GM12878 (cell line): Measurements from ENCODE around the gene LRRC56. TPM values are rescaled to one million over a fixed set of nuclear protein-coding genes. Genes with fewer than 3 reads are reported as not detected.
A peak's percentile ranks its signal among the peaks of the same experiment; 100 is the strongest.

Source experiments
- BMI1 ChIP-seq: fragments of 450-650 bp; IDR thresholded peaks from 2 replicates; pipeline ENCODE4 v1.6.1; 2016; ENCODE audit warnings: mild to moderate bottlenecking, moderate library complexity, borderline replicate concordance
- BRCA1 ChIP-seq: IDR thresholded peaks from 2 replicates; pipeline ENCODE4 v1.6.1; 2011; ENCODE audit warnings: low read depth, low read length, improper control_type of control experiment
- FOS ChIP-seq: IDR thresholded peaks from 3 replicates; pipeline ENCODE4 v1.6.1; 2011; ENCODE audit warnings: borderline replicate concordance; ENCODE audit not compliant: insufficient read length; ENCODE audit errors: extremely low read depth
- IRF4 ChIP-seq: IDR thresholded peaks from 2 replicates; pipeline ENCODE4 v1.6.1; 2011; ENCODE audit warnings: low read depth, low read length
- NFIC ChIP-seq: IDR thresholded peaks from 2 replicates; pipeline ENCODE4 v1.6.1; 2012; ENCODE audit warnings: low read depth, mild to moderate bottlenecking, inconsistent platforms, low read length, moderate library complexity
- RCOR1 ChIP-seq: conservative IDR thresholded peaks from 2 replicates; pipeline ENCODE4 v1.6.1; 2012; ENCODE audit warnings: low read depth, low read length, improper control_type of control experiment
- STAT3 ChIP-seq: IDR thresholded peaks from 2 replicates; pipeline ENCODE4 v1.6.1; 2011; ENCODE audit warnings: low read depth, low read length, improper control_type of control experiment
- TARDBP ChIP-seq: IDR thresholded peaks from 2 replicates; pipeline ENCODE4 v1.6.1; 2016; ENCODE audit warnings: borderline replicate concordance
- YY1 ChIP-seq: IDR thresholded peaks from 2 replicates; pipeline ENCODE4 v1.6.1; 2011; ENCODE audit warnings: low read depth, mild to moderate bottlenecking, low read length
- ZNF207 ChIP-seq: fragments of 450-650 bp; IDR thresholded peaks from 2 replicates; pipeline ENCODE4 v1.6.1; 2014; ENCODE audit warnings: antibody characterized with exemption, mild to moderate bottlenecking, borderline replicate concordance
- ZNF384 ChIP-seq: IDR thresholded peaks from 2 replicates; pipeline ENCODE4 v1.6.1; 2012; ENCODE audit warnings: low read depth, mild to moderate bottlenecking, low read length, improper control_type of control experiment, borderline replicate concordance
- polyA plus RNA-seq, 11 experiments: library from polyadenylated mRNA; depleted of rRNA in 4 of 11; unstranded in 6 of 11; stranded (reverse) in 5 of 11; fragments of >200 nt; fragmentation: Nextera tagmentation in 4 of 11; fragmentation: Illumina TruSeq in 1 of 11; extraction: Ambion mirVana in 4 of 11; extraction: Trizol in 1 of 11; gene quantifications; 1 replicate in 1 of 11; 2 replicates in 10 of 11; pipeline versions ENCODE4 v1.2.1 to v1.2.3, GENCODE V29; 2011 to 2016; ENCODE audit warnings: inconsistent platforms in 2 of 11, missing spikeins in 2 of 11, low read depth in 1 of 11
- total RNA-seq, 4 experiments: library from RNA; depleted of rRNA in 3 of 4; stranded (reverse); fragments of >200 nt in 3 of 4; fragmentation: Illumina TruSeq in 1 of 4; extraction: Trizol in 1 of 4; gene quantifications; 2 replicates each; pipeline versions ENCODE4 v1.2.1 to v1.2.3, GENCODE V29; 2013 to 2021
- TF ChIP-seq, protein P1 (sequence below): IDR thresholded peaks from 2 replicates; pipeline ENCODE4 v1.6.1; 2011; ENCODE audit warnings: borderline replicate concordance, low read depth, mild to moderate bottlenecking, moderate library complexity, low read length; ENCODE audit not compliant: insufficient read depth, poor library complexity, severe bottlenecking
- TF ChIP-seq, protein P2 (sequence below): fragments of 150-350 bp; IDR thresholded peaks from 2 replicates; pipeline ENCODE4 v1.6.1; 2014; ENCODE audit warnings: mild to moderate bottlenecking, low read depth, low read length
- TF ChIP-seq, protein P3 (sequence below): fragments of 450-650 bp; IDR thresholded peaks from 2 replicates; pipeline ENCODE4 v1.6.1; 2016; ENCODE audit warnings: mild to moderate bottlenecking
- TF ChIP-seq, protein P4 (sequence below): fragments of 450-650 bp; IDR thresholded peaks from 2 replicates; pipeline ENCODE4 v1.6.1; 2017; ENCODE audit warnings: low read depth, mild to moderate bottlenecking, moderate library complexity
- TF ChIP-seq, protein P5 (sequence below): IDR thresholded peaks from 2 replicates; pipeline ENCODE4 v1.6.1; 2012; ENCODE audit warnings: mild to moderate bottlenecking, low read depth, low read length

Gene LRRC56
- total and polyA plus RNA-seq, 10 of the 15 experiments (the other 5 are each of a cell fraction or from before 2014, with no cell fraction given), result 0.02 to 1.9 (median 0.75) TPM; not detected in 1

DNA sequence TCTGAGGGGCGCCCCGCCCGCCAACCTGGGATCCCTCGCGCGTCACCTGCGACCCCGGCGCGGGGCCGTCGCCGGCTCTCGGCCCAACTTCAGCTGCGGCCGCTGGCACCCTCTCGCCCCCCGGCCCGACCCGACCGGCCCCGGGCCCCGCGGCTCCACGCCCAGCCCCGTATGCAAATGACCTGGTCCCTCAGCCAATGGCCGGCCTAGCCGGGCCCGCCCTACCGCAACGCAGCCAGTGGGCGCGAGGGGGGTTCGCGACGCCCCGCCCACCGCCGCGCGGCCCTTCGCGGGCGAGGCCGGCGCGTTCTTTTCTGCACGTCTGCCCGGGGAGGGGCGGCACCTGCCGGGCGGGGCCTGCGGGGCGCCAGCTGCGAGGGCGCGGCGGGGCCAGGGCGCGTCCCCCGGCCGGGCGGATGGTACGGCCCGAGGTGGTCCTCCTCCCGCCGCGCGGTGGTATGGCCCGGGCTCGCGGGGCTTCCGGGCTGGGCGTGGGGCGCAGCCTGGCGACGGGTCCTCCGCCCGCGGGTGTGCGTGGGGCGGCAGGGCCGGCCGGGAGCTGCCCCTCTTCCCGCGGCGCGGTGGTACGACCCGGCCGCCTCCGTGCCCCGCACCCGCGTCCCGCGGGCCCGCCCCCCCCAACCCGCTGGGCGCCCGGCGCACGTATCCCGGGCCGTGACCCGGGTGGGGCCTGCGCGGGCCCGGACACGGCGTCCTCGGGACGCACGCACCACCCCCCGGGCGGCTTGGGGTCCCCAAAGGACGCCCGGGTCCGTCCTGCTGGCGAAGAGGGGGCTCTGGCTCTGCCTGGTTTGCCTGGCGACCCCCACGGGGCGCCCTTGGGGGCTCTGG lies 31.2 kb downstream of the LRRC56 start (continued):
- TF ChIP-seq YY1 (0 out of 2 replicates have a peak, but pooled peaks have one; percentile 20), ZNF207 (no peak), NFIC (no peak), STAT3 (no peak), RCOR1 (no peak; the same call in 1 of the 2 replicates), FOS (peak; percentile 34), BRCA1 (no peak), TARDBP (no peak), IRF4 (no peak), BMI1 (no peak), ZNF384 (no peak)
- TF ChIP-seq, protein P1, sequence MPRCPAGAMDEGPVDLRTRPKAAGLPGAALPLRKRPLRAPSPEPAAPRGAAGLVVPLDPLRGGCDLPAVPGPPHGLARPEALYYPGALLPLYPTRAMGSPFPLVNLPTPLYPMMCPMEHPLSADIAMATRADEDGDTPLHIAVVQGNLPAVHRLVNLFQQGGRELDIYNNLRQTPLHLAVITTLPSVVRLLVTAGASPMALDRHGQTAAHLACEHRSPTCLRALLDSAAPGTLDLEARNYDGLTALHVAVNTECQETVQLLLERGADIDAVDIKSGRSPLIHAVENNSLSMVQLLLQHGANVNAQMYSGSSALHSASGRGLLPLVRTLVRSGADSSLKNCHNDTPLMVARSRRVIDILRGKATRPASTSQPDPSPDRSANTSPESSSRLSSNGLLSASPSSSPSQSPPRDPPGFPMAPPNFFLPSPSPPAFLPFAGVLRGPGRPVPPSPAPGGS, result no peak
- TF ChIP-seq, protein P2, sequence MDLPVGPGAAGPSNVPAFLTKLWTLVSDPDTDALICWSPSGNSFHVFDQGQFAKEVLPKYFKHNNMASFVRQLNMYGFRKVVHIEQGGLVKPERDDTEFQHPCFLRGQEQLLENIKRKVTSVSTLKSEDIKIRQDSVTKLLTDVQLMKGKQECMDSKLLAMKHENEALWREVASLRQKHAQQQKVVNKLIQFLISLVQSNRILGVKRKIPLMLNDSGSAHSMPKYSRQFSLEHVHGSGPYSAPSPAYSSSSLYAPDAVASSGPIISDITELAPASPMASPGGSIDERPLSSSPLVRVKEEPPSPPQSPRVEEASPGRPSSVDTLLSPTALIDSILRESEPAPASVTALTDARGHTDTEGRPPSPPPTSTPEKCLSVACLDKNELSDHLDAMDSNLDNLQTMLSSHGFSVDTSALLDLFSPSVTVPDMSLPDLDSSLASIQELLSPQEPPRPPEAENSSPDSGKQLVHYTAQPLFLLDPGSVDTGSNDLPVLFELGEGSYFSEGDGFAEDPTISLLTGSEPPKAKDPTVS, result no peak
- TF ChIP-seq, protein P3, sequence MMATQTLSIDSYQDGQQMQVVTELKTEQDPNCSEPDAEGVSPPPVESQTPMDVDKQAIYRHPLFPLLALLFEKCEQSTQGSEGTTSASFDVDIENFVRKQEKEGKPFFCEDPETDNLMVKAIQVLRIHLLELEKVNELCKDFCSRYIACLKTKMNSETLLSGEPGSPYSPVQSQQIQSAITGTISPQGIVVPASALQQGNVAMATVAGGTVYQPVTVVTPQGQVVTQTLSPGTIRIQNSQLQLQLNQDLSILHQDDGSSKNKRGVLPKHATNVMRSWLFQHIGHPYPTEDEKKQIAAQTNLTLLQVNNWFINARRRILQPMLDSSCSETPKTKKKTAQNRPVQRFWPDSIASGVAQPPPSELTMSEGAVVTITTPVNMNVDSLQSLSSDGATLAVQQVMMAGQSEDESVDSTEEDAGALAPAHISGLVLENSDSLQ, result no peak
- TF ChIP-seq, protein P4, sequence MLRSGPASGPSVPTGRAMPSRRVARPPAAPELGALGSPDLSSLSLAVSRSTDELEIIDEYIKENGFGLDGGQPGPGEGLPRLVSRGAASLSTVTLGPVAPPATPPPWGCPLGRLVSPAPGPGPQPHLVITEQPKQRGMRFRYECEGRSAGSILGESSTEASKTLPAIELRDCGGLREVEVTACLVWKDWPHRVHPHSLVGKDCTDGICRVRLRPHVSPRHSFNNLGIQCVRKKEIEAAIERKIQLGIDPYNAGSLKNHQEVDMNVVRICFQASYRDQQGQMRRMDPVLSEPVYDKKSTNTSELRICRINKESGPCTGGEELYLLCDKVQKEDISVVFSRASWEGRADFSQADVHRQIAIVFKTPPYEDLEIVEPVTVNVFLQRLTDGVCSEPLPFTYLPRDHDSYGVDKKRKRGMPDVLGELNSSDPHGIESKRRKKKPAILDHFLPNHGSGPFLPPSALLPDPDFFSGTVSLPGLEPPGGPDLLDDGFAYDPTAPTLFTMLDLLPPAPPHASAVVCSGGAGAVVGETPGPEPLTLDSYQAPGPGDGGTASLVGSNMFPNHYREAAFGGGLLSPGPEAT, result no peak
- TF ChIP-seq, protein P5, sequence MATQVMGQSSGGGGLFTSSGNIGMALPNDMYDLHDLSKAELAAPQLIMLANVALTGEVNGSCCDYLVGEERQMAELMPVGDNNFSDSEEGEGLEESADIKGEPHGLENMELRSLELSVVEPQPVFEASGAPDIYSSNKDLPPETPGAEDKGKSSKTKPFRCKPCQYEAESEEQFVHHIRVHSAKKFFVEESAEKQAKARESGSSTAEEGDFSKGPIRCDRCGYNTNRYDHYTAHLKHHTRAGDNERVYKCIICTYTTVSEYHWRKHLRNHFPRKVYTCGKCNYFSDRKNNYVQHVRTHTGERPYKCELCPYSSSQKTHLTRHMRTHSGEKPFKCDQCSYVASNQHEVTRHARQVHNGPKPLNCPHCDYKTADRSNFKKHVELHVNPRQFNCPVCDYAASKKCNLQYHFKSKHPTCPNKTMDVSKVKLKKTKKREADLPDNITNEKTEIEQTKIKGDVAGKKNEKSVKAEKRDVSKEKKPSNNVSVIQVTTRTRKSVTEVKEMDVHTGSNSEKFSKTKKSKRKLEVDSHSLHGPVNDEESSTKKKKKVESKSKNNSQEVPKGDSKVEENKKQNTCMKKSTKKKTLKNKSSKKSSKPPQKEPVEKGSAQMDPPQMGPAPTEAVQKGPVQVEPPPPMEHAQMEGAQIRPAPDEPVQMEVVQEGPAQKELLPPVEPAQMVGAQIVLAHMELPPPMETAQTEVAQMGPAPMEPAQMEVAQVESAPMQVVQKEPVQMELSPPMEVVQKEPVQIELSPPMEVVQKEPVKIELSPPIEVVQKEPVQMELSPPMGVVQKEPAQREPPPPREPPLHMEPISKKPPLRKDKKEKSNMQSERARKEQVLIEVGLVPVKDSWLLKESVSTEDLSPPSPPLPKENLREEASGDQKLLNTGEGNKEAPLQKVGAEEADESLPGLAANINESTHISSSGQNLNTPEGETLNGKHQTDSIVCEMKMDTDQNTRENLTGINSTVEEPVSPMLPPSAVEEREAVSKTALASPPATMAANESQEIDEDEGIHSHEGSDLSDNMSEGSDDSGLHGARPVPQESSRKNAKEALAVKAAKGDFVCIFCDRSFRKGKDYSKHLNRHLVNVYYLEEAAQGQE, result no peak
